Activated CD4-positive, alpha-beta T cell treated with anti-CD3 and anti-CD28 coated beads, Interleukin-2, amount 10 ng/mL, durations not matched to agents 24 days and 14 days (primary cell): Measurements from ENCODE around the gene GMPPA. TPM values are rescaled to one million over a fixed set of nuclear protein-coding genes. Genes with fewer than 3 reads are reported as not detected.
A peak's percentile ranks its signal among the peaks of the same experiment; 100 is the strongest.

Experiments used
- DNase-seq: peaks from one replicate; pipeline ENCODE4 v3.0.0; 2022
- H3K27ac Mint-ChIP-seq: one replicate; pipeline ENCODE4 v1.8.0; 2022; ENCODE audit warnings: mild to moderate bottlenecking, mixed read lengths
- H3K27me3 Mint-ChIP-seq: one replicate; pipeline ENCODE4 v1.8.0; 2022; ENCODE audit warnings: mixed read lengths
- H3K36me3 Mint-ChIP-seq: one replicate; pipeline ENCODE4 v1.8.0; 2022; ENCODE audit warnings: low read depth, mild to moderate bottlenecking, mixed read lengths
- H3K4me1 Mint-ChIP-seq: one replicate; pipeline ENCODE4 v1.8.0; 2021; ENCODE audit warnings: mixed read lengths
- H3K4me3 Mint-ChIP-seq: one replicate; pipeline ENCODE4 v1.8.0; 2022; ENCODE audit warnings: mild to moderate bottlenecking, moderate library complexity, mixed read lengths
- H3K9me3 Mint-ChIP-seq: one replicate; pipeline ENCODE4 v1.8.0; 2021; ENCODE audit warnings: mixed read lengths
- intact Hi-C: fragments of 100-400 bp; cut with micrococcal nuclease; formaldehyde crosslinking; loops from one replicate; pipeline ENCODE4 v1.15.1; 2023
- total RNA-seq: library from RNA; stranded (reverse); gene quantifications from 2 replicates; pipeline ENCODE4 v1.2.3, GENCODE V29; 2022

GMPPA gene
- total RNA-seq, 1 donor from 2014 or later = 46.0 TPM

GRCh38 chr2:219508971-219509779 is 10.5 kb downstream of the GMPPA start:
- Mint-ChIP-seq H3K9me3 (no peaks in the 10 kb centered on the region), H3K36me3 (peaks cover 14% of the 10 kb centered on the region), H3K4me3 (no peak overlapping the region), H3K27me3 (peaks cover 43% of the 10 kb centered on the region), H3K27ac (no peak overlapping the region), H3K4me1 (peaks cover 14% of the 10 kb centered on the region)
- DNase-seq = no peak
- intact Hi-C loops = no loop called here

GRCh38 chr2:219509780-219510511 is 11.3 kb downstream of the GMPPA start:
- Mint-ChIP-seq H3K4me3 (no peak overlapping the region), H3K27me3 (peaks cover 44% of the 10 kb centered on the region), H3K4me1 (peaks cover 12% of the 10 kb centered on the region)

GRCh38 chr2:219510512-219511135 is 11.9 kb downstream of the GMPPA start:
- Mint-ChIP-seq H3K27me3 (peaks cover 46% of the 10 kb centered on the region), H3K9me3 (no peaks in the 10 kb centered on the region), H3K4me3 (no peak overlapping the region)

More at GRCh38 chr2:219509780-219510511, 11.3 kb downstream of the GMPPA start:
- DNase-seq = peak; percentile 83
- H3K36me3 Mint-ChIP-seq = peaks cover 9% of the 10 kb centered on the region
- H3K9me3 Mint-ChIP-seq = no peaks in the 10 kb centered on the region
- no peak overlapping the region for H3K27ac Mint-ChIP-seq
- intact Hi-C loops = no loop called here

GRCh38 chr2:219511547-219512325 is 13.0 kb downstream of the GMPPA start:
- peaks cover 12% of the 10 kb centered on the region for H3K4me1 Mint-ChIP-seq
- peaks cover 56% of the 10 kb centered on the region for H3K27me3 Mint-ChIP-seq
- H3K36me3 Mint-ChIP-seq = no peaks in the 10 kb centered on the region
- intact Hi-C loops = no loop called here
- no peak for DNase-seq
- no peak overlapping the region for H3K4me3 Mint-ChIP-seq
- no peaks in the 10 kb centered on the region for H3K9me3 Mint-ChIP-seq
- no peak overlapping the region for H3K27ac Mint-ChIP-seq

More at GRCh38 chr2:219510512-219511135, 11.9 kb downstream of the GMPPA start:
- intact Hi-C loops = no loop called here
- no peak overlapping the region for H3K27ac Mint-ChIP-seq
- peaks cover 8% of the 10 kb centered on the region for H3K36me3 Mint-ChIP-seq
- no peak for DNase-seq
- H3K4me1 Mint-ChIP-seq = peaks cover 12% of the 10 kb centered on the region

- DNase-seq = no peak
- no peaks in the 10 kb centered on the region for H3K36me3 Mint-ChIP-seq
- no peak overlapping the region for H3K27ac Mint-ChIP-seq
- H3K9me3 Mint-ChIP-seq = no peaks in the 10 kb centered on the region
- peaks cover 12% of the 10 kb centered on the region for H3K4me1 Mint-ChIP-seq
- H3K27me3 Mint-ChIP-seq = peaks cover 59% of the 10 kb centered on the region
- H3K4me3 Mint-ChIP-seq = no peak overlapping the region
- intact Hi-C loops = no loop called here
Observed at GRCh38 chr2:219512524-219513216, 14.0 kb downstream of the GMPPA start.

GRCh38 chr2:219513787-219514186 is 15.1 kb downstream of the GMPPA start:
- Mint-ChIP-seq H3K36me3 (no peaks in the 10 kb centered on the region), H3K27ac (no peak overlapping the region), H3K27me3 (peaks cover 66% of the 10 kb centered on the region), H3K4me1 (peaks cover 12% of the 10 kb centered on the region), H3K9me3 (no peaks in the 10 kb centered on the region), H3K4me3 (no peak overlapping the region)
- no peak for DNase-seq
- intact Hi-C loops = no loop called here

GRCh38 chr2:219514196-219514761 is 15.6 kb downstream of the GMPPA start, which contains the start of gene ASIC4:
TSS of gene ASIC4 (plus strand) at chr2:219514482. CDS start at chr2:219514725, 243 bp downstream.
- peaks cover 68% of the 10 kb centered on the region for H3K27me3 Mint-ChIP-seq
- DNase-seq = no peak
- no peaks in the 10 kb centered on the region for H3K36me3 Mint-ChIP-seq
- intact Hi-C loops = no loop called here
- no peak within 1 kb of the TSS for H3K27ac Mint-ChIP-seq
- H3K4me3 Mint-ChIP-seq = no peak within 1 kb of the TSS
- H3K4me1 Mint-ChIP-seq = peaks cover 12% of the 10 kb centered on the region
- H3K9me3 Mint-ChIP-seq = no peaks in the 10 kb centered on the region

GRCh38 chr2:219514836-219515235 is 16.1 kb downstream of the GMPPA start:
- no peak overlapping the region for H3K4me3 Mint-ChIP-seq
- H3K27ac Mint-ChIP-seq = no peak overlapping the region
- peaks cover 8% of the 10 kb centered on the region for H3K4me1 Mint-ChIP-seq
- peaks cover 66% of the 10 kb centered on the region for H3K27me3 Mint-ChIP-seq
- intact Hi-C loops = no loop called here
- H3K36me3 Mint-ChIP-seq = no peaks in the 10 kb centered on the region
- DNase-seq = no peak
- H3K9me3 Mint-ChIP-seq = no peaks in the 10 kb centered on the region

- intact Hi-C loops = no loop called here
- Mint-ChIP-seq H3K27me3 (peaks cover 62% of the 10 kb centered on the region), H3K36me3 (no peaks in the 10 kb centered on the region), H3K27ac (no peak overlapping the region), H3K4me1 (peaks cover 2% of the 10 kb centered on the region), H3K4me3 (no peak overlapping the region), H3K9me3 (no peaks in the 10 kb centered on the region)
- DNase-seq = no peak
Observed at GRCh38 chr2:219515874-219516629, 17.4 kb downstream of the GMPPA start.

GRCh38 chr2:219516888-219517287 is 18.2 kb downstream of the GMPPA start:
- intact Hi-C loops = no loop called here
- H3K9me3 Mint-ChIP-seq = no peaks in the 10 kb centered on the region
- H3K4me3 Mint-ChIP-seq = no peak overlapping the region
- H3K27me3 Mint-ChIP-seq = peaks cover 63% of the 10 kb centered on the region
- H3K4me1 Mint-ChIP-seq = peaks cover 4% of the 10 kb centered on the region
- DNase-seq = no peak
- no peak overlapping the region for H3K27ac Mint-ChIP-seq
- no peaks in the 10 kb centered on the region for H3K36me3 Mint-ChIP-seq

GRCh38 chr2:219517954-219518778 is 19.5 kb downstream of the GMPPA start:
- peaks cover 58% of the 10 kb centered on the region for H3K27me3 Mint-ChIP-seq
- peaks cover 6% of the 10 kb centered on the region for H3K4me1 Mint-ChIP-seq
- no peak overlapping the region for H3K4me3 Mint-ChIP-seq
- no peak for DNase-seq
- H3K27ac Mint-ChIP-seq = no peak overlapping the region
- no peaks in the 10 kb centered on the region for H3K36me3 Mint-ChIP-seq
- intact Hi-C loops = no loop called here
- no peaks in the 10 kb centered on the region for H3K9me3 Mint-ChIP-seq
